HG03378 (cell line): ENCODE measurements around the gene DNM3.

Source experiments
- ATAC-seq: cut with Tn5 transposase; IDR thresholded peaks from one replicate; pipeline ENCODE4 v1.9.1; 2021; ENCODE audit warnings: mild to moderate bottlenecking, moderate library complexity; ENCODE audit not compliant: unreplicated experiment

The DNM3 gene

DNA sequence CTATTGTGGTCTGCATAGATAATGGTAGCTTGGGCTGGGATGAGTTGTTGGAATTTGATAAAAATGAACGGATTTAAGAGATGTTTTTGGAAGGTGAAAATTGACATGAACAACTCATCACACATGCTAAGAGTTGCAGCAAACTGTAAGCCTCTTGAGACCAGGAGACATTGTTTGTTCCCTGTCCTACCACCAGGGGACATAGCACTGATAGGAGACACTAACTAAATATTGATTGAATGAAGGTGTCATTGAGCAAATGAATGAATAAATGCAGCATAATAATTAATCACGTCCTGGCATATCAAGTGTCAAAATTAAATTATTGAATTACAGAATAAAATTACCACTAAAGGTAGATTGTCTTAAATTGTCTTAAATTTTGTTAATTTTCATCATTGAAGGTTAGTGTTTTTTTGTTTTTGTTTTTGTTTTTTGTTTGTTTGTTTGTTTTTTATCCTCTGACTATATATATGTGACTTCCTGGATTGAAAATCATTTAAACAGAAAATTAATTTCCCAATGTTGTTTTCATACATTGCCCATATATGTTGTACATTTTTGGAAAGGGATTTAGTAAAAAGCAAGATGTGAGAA is 293.9 kb downstream of the DNM3 start:
- peak; percentile 54 for ATAC-seq

DNA sequence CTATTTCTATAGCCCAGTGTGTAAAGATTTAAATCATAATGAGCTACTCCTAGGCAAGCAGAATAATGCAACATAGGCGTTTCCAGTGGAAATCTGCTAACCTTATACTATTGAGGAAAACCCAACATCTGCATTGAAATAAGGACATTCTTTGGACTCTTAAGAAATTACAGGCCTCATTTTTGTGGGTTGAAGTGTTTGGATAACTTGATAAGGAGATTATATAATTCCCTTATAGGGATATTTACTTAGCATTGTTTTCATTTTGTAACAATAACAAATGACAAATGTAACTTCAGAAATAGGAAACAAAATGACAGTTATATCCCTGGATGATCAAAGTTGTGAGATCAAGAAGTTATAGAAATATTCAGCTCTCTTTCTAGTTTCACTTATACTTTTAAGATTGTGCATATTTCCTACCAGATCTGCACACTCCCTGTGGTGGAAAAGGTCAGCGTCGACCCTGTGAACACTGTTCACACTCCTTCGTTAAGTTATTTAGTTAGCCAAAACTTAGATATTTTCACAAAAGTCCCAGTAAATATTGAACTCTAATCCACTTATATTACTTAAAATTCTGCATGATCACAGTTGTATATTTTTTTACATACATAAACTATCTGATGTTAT is 294.8 kb downstream of the DNM3 start:
- ATAC-seq: no peak

DNA sequence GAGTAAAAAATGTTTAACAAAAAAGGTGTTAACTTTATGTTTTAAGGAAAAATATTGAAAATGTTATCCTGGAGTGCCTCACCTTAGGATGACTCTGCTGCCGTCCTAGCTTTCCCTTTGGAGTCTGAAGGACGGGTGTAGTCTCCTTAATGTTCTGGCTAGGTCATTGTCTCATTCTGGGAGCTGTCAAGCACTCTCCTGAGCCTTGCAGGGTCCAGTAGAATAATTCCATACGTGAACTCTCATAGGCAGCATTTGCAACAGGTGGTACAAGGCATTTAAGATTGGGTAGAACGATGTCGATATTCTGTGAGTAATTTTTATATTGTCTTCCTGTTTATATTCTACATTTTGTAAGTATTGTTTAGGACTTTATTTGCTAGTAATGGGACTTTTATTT is 295.6 kb downstream of the DNM3 start:
- ATAC-seq: no peak

DNA sequence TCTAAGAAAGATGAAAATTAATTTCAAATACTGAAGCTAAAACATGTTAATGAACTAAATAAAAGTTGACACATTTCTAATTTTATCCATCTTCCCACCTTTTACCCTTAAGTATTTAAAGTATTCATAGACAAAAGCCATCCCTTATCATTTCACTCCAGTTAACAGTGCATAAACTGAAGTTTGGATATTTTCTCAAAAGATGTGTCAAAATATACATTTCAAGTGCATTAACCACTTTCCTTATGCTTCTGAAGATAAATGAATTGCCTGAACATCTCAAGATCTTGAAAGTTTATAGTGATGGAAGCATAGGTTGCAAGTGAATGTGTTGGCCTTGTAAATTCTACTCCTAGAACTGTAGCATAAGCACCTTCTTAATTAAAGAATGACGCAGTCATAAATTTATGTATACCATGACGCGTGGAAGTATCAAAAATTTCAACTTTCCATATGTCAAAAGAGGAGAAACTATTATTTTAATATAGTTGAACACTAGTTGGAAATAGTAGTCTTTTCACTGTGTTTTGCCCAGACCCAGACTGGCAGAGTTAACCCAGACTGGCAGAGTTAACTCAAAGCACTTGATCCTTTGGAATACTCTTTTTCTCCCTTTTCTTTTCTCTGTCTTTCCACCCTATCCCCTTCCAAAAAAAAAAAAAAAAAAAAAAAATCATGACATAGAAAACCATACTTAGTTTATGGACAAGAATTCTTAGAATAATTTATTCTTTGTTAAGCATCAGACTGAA is 296.6 kb downstream of the DNM3 start:
- ATAC-seq: no peak

DNA sequence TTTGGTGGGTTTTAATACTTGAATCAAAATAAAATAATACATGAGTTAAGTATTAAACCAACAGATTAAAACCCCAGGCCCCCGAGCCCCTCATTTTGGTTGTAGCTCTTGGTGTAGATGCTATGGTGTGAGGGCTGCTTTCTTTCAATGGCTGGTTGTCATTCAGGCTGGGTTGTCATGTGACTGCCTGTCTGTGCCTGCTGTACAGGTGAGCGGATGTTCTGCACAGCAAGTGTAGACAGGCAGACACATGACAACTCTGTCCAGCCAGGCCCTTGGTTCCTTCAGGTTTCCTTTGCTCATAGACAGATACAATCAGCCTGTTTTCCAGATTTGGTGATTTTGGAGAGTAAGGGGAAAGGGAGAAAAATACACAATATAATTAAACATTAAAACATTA is 297.3 kb downstream of the DNM3 start:
- ATAC-seq: no peak

DNA sequence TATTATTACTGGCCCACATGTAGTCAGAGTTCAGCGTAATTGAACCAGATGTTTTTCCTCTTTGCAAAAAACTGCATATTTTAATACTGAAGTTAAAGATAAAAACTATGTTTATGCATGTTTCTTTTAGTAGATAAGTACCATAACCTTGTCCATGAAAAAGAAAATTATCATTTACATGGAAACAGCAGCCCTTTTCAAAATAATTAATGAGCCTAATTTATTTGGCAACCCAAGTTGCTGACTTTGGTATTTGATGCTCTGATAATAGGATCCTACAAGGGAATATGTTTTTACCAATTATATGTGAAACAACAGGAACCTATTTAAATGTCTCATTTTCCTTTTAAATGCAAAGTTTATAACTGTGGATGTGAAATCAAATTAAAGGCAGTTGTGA is 297.9 kb downstream of the DNM3 start:
- ATAC-seq: no peak

DNA sequence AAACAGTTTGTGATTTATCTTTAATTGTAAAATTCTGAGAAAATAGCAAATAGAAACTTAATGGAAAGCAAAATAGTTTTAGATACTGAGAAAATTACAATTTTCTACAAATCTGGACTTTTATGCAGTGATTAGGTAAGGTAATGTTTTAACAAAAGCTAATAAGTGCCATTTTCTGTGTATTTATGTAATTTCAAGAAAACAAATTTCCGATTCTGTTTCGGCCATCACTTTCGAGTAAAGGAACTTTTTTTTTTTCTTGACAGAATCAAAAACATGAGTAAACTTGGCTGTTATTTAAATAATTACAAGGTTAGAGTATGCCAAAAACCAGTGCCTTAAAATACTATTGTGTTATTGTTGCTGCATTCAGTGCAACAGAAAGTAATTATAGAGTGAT is 298.8 kb downstream of the DNM3 start:
- no peak for ATAC-seq

DNA sequence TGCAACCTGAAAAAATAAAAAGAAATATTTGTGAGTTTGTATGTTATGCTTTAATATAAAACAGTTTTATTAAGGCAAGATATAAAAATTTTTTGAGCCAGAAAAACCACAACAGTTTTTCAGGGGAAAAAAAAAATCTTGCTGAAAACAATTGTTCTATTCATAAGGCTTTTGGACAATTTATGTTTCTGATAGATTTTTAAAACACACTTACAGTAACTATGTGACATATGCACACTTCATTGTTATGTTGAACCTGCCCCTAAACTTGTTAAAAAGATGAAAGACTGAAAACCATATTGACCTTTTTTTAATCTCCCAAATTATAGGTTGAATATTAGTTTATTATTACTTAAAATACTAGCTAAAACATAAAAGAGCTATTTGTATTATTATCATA is 299.3 kb downstream of the DNM3 start:
- no peak for ATAC-seq

DNA sequence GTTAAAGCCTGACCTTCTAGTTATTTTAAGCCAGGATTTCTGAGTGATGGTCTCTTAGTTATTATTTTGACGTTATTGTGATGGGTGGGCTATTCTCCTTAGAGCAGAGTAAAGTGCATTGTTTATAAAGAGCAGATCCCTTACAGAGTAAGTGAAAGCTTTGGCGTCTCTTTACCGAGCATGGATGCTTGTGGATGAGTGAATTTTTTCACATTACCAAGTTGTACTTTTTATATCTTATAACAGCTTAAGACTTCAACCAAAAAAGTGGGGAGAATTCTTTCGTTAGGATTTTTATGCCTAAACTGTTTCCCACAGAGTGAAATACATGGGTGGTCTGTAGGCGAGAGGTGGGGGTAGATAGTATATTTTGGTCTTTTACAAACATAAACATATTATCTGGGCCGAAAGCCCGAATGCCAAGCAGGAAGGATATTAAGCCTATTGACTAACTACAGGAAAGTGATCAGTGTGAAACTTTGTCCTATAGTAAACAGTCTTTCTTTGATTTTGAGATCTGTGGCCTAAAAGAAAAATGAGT is 300.1 kb downstream of the DNM3 start:
- no peak for ATAC-seq

DNA sequence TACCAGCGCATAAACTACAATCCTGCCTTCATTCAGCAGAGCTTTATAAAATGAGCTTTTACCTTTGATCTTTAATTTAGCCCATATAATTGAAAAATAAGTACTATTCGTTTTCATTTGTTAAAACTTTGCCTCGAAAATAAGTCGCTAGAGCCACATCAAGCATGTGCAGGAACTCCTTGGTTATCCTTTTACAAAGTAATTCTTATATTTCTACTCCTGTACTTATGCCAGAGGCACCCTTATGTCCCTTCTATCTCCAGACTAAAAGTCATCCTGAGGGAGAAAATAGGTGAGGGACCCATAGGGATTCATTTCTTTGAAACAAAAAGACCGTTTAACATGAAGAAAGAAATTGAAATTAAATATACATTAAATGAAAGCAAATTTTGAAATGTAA is 301.0 kb downstream of the DNM3 start:
- ATAC-seq: no peak

DNA sequence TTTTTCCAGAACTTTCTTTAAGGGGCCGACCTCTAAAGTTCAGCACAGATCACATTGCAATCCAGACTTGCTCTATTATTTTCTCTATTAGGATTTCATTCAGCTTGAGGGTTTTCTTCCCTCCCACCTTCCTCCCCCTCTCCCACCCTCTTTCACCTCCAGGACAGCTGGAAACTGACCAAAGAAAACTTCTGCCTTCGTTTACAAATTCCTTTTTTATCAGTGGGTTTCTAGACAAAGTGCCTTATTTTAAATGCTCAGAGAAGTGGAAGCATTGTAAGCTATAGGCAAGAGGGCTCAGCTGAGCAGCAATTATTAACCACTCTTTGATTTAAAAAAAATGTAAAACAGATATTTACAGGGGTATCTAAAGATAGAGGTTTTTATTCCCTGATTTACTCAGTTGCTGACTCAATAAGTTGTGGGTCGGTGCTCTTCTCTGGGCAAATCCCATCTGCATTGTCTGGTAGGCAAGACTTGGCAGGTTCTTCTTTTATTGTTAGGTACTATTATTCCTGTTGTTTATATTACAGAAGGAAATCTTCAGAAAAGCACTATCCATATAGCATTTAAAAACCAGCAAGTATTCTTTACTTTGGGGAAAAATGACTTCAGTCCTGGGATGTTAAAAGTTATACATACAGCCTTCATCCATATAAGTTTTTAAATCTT is 302.2 kb downstream of the DNM3 start:
- ATAC-seq: no peak

DNA sequence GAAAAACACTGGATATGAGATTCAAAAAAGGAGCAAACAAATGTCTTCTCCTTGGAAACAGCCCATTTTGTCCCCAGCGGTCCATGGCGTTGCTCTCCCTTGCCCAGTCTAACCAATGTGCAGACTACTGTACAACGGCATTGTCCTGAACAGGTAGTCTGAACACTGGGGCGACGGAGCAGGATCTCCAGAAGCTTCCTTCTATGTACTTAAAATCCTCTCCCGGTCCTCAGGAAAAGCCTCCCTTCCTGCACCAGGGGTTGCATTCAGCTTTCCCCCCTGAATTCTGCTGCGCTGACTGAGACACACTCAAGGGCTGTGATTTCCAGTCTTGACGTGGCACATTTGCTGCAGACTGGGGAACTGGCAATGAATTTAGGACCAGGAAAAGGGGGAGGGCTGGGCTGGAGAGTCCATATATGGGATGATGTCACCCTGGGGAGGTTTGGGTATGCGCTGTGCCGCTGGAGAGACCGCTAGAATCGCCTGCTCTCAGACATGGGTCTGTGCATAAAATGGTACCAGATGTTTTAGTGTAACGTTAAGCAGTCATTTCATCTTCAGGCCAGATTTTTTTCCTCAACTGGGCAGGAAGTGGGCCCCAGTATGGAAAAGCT is 303.3 kb downstream of the DNM3 start:
- no peak for ATAC-seq

DNA sequence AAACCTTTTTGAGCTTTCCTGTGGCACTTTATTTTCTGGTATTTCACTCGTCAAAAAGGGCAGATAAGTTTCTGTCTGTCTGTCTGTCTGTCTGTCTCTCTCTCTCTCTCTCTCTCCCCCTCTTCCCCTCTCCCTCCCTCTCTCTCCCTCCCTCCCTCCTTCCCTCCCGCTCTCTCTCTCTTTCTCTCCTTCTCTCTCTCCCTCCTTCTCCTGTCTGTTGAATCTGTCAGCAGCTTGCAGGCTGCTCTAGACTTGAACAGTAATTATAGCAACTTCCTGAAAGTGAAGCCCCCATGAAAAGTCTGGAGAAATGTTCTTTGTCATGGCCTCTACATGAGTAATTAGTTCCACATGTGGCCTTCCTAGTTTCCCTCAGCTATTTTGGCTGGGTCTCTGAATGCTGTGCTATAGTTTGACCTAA is 303.9 kb downstream of the DNM3 start:
- ATAC-seq: no peak

DNA sequence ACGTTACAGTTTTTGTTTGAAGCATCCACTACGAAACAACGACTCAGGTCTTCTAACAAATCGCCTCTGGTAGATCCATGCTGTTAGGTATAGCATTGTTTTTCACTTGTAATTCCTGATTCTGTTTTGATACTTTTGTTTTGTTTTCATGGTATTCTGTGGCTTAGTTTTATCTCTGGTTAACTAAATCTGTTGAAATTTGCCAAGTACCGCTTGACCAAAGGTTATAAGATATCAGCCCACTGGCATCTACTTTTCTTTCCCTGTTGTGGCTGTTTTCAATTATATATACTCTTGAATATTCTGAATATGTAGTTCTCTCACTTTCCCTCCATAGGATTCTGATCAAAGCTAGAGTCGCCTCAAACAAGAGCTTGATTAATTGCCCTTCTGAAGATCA is 304.4 kb downstream of the DNM3 start:
- ATAC-seq: no peak

DNA sequence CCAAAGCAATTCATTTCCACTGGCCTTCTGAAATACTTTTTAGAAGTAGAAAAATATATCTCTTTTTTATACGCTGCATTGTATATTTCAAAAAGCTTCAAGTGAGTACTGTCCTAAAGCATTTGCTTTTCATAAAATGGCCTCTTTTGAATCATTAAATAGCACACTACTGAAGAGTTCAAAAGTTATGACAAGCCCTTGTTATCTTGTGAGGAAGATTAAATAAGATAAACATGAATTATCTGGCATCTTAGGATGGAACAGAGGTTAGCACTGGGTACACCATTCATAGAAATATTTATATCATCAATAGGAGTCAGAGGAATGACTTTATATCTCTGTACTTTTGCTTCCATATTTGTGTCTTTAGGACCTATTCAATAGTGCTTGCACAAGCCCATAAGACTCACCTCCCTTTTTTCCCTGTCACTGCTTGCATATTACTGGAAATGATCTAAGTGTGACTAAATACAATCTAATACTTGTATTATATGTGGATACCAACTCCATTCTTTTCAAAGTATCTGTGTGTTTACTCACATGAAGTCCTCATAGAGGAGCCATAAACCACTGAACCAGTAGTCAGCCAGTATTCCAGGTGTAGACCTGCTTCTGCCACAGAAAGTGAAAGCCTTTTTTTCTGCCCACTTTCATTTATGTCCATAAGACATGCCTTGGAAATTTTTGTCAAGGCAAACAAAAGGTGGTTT is 305.0 kb downstream of the DNM3 start:
- ATAC-seq: no peak

DNA sequence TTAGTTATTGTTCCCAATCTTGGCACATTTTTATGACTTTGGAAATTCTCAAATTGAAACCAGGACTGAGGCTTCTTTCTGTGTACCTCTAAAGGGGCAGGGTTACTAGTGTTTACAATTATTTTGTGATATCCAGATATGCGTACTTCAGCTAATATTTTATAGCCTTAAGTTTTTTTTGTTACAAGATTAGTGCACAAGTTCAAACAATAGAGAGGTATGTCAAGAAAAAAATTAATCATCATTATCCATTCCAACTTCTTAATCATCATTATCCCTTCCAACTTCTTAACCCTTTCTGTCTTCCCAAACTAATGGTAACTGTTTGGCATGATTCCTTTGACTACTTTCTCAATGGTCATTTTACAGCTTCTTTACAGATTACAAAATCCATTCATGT is 306.2 kb downstream of the DNM3 start:
- ATAC-seq: no peak

DNA sequence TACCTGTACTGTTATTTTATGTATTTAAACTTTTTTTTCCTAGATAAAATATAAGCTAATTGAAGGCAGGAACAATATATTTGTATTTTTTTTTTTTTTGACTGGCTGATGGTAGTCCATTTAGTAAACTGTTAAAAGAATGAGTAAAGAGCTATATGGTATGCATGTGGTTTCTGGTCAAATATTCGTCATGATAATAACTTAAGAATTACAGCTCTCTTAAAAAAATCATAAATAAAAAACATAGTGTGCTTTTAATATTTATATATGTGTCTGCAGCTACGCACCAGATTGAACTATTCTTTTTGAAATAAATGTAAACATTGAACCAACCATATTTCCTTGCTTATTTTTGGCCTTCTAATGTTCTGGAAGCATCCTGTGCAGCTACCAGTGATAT is 306.9 kb downstream of the DNM3 start:
- ATAC-seq: no peak

DNA sequence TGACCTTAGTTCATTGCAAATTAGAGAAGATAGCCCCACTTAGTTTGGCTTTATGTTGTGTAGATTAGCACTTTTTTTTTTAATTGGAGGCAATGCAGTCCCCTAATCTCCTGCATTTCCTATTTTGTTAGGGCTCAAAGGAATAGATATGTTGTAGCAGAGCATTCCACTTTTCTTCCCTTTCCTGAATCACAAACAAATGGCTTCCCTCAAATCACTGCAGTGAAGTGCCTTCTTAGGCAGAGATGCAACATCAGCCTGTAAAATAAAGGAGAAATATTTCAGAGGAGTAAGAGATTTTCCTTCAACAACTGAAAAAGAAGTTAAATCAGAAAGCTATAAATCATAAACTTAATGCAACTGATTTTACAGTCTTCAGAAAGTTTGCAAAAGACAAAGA is 307.4 kb downstream of the DNM3 start:
- ATAC-seq: no peak

DNA sequence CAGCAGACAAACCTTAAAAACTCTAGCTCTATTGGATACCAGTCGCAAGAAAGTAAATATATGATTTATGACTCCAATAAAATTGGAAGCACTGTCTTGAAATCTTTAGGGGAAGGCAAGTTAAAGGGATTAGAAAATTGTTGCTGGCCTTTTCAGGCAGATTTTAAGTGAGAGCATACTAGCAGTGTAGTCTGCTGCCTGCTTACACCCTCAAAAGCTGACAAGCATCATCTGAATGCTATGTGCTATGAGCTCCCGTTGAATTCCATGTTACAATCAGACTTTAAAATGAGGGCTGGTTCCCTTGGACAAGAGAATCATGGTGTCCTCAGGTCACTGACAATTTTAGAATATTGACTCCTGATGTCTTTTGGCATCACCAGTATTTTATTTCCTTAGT is 308.0 kb downstream of the DNM3 start:
- no peak for ATAC-seq

DNA sequence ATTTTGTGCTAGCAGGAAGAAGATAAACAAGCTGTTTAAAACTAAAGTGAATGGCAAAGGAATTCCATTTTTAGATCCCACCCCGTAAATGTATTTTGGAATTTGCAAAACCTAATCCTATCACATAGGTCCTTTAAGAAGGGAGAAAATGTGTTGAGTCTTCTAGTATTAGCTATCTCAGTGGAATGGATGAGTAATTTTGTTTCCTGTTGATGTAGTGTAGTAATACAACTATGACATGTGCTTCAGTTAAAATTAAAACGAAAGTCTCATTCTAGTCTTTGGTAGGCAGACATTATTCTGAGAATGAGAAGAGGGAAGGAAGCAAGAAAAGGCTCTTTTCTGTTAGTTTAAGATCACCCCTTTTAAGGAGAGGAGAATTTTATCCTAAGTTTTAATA is 313.3 kb downstream of the DNM3 start:
- peak; percentile 92 for ATAC-seq

DNA sequence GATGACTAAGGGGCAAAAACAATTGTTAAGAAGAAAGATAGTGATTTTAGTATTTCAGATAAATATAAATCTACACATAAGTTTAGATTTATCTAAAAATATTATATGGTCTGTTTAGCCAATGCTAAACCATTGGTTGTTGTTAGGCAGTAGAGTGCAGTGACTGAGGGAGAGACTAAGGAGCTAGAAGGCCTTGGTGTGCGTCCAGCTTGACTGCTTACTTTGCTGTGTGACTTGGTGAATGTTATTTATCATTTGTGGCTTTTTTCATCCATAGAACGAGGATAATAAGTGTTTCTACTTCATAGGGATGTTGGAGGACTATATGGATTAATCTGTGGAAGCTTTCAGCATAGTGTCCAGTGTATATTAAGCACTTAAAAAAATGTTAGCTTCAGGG is 314.5 kb downstream of the DNM3 start:
- ATAC-seq: no peak
